Peyer's patch (tissue), 4 donors: ENCODE data around the gene LIPE. TPM values are rescaled to one million over a fixed set of nuclear protein-coding genes. Genes with fewer than 3 reads are reported as not detected.
"Not testable (repeated sequence)": the region's sequence is repeated elsewhere in the genome, so short reads cannot be mapped to it uniquely, and the experiment has no call there.

Source experiments
- DNase-seq, 3 donors: peaks; one replicate each; pipeline ENCODE4 v3.0.0-alpha.2; 2017 to 2019
- H3K27ac ChIP-seq, 4 donors: fragments of 200-600 bp; sonication (generic); one replicate each; pipeline ENCODE4 v1.5.1; 2016 to 2019
- H3K27me3 ChIP-seq, 2 donors: fragments of 200-600 bp; sonication (generic); one replicate each; pipeline ENCODE4 v1.5.1; 2019
- H3K36me3 ChIP-seq, 3 donors: fragments of 200-600 bp; sonication (generic); one replicate each; pipeline ENCODE4 v1.5.1; 2016 to 2019
- H3K4me1 ChIP-seq, 4 donors: fragments of 200-600 bp; sonication (generic); one replicate each; pipeline ENCODE4 v1.5.1; 2016 to 2019
- H3K4me3 ChIP-seq, 4 donors: fragments of 200-600 bp; sonication (generic); 1 replicate in 3 of 4; 2 replicates in 1 of 4; pipeline ENCODE4 v1.5.1; 2016 to 2019; ENCODE audit warnings: mild to moderate bottlenecking in 1 of 4
- H3K9me3 ChIP-seq, 4 donors: fragments of 200-600 bp; sonication (generic); one replicate each; pipeline ENCODE4 v1.5.1; 2016 to 2019; ENCODE audit warnings: mild to moderate bottlenecking in 1 of 4
- CTCF ChIP-seq, 6 experiments: fragments of 450-650 bp in 4 of 6; fragments of 200-600 bp in 2 of 6; sonication (generic) in 1 of 6; IDR thresholded peaks; one replicate each; pipeline ENCODE4 v1.5.1; 2017 to 2019; ENCODE audit warnings: antibody characterized with exemption in 6 of 6, mild to moderate bottlenecking in 3 of 6, moderate library complexity in 1 of 6
- POLR2A ChIP-seq, 2 donors: fragments of 450-650 bp; IDR thresholded peaks; one replicate each; pipeline ENCODE4 v1.5.1; 2017; ENCODE audit warnings: antibody characterized with exemption in 2 of 2, mild to moderate bottlenecking in 2 of 2, moderate library complexity in 2 of 2
- total RNA-seq, 4 donors: library from RNA; depleted of rRNA; stranded (reverse); fragments of >200 nt; gene quantifications; one replicate each; pipeline ENCODE4 v1.1.0, GENCODE V29; 2016

The LIPE gene
- total RNA-seq, 4 donors from 2014 or later = 28.9 to 46.6 (median 34.8) TPM

- no peaks in the 10 kb centered on the region for H3K9me3 ChIP-seq
- TF ChIP-seq POLR2A (IDR thresholded peaks at IDR 0.05) (no peak), CTCF (IDR thresholded peaks at IDR 0.05) (no peak)
- no peaks in the 10 kb centered on the region for H3K27me3 ChIP-seq
- peaks cover 0 to 22% (median 2%) of the 10 kb centered on the region in 4 donors for H3K4me1 ChIP-seq
- H3K4me3 ChIP-seq = no peak overlapping the region
- peak overlapping the region in 1 of 4 donors; percentile 6 for H3K27ac ChIP-seq
- no peak for DNase-seq
- H3K36me3 ChIP-seq = no peaks in the 10 kb centered on the region
These were observed 25.4 kb upstream of the LIPE start for GRCh38 chr19:42452590-42452989.

- H3K36me3 ChIP-seq = no peaks in the 10 kb centered on the region
- no peak overlapping the region for H3K4me3 ChIP-seq
- peak; percentile 76 to 95 (median 83) for DNase-seq
- TF ChIP-seq POLR2A (IDR thresholded peaks at IDR 0.05) = peak in 1 of 2 donors; percentile 70
- TF ChIP-seq CTCF (IDR thresholded peaks at IDR 0.05) = peak; percentile 55 to 100 (median 96)
- H3K4me1 ChIP-seq = peaks cover 0 to 22% (median 2%) of the 10 kb centered on the region in 4 donors
- H3K27ac ChIP-seq = peak overlapping the region; percentile 13 to 89 (median 63)
- no peaks in the 10 kb centered on the region for H3K27me3 ChIP-seq
- no peaks in the 10 kb centered on the region for H3K9me3 ChIP-seq
These were observed 23.2 kb upstream of the LIPE start for GRCh38 chr19:42450314-42450934.

GRCh38 chr19:42448306-42448705, 21.1 kb upstream of the LIPE start:
- H3K4me3 ChIP-seq, H3K36me3 ChIP-seq, H3K27ac ChIP-seq, DNase-seq, H3K27me3 ChIP-seq, H3K9me3 ChIP-seq: not testable (repeated sequence)
- peaks cover 0 to 17% (median 2%) of the 10 kb centered on the region in 4 donors for H3K4me1 ChIP-seq

- TF ChIP-seq CTCF (IDR thresholded peaks at IDR 0.05) (no peak), POLR2A (IDR thresholded peaks at IDR 0.05) (no peak)
- H3K9me3 ChIP-seq = no peaks in the 10 kb centered on the region
- no peaks in the 10 kb centered on the region for H3K36me3 ChIP-seq
- peaks cover 0 to 14% (median 2%) of the 10 kb centered on the region in 4 donors for H3K4me1 ChIP-seq
- no peak overlapping the region for H3K4me3 ChIP-seq
- DNase-seq = no peak
- no peaks in the 10 kb centered on the region for H3K27me3 ChIP-seq
- no peak overlapping the region for H3K27ac ChIP-seq
These were observed 18.8 kb upstream of the LIPE start for GRCh38 chr19:42445948-42446347.

GRCh38 chr19:42443944-42444398, 16.8 kb upstream of the LIPE start:
- H3K27me3 ChIP-seq = no peaks in the 10 kb centered on the region

More at GRCh38 chr19:42443944-42444398, 16.8 kb upstream of the LIPE start:
- Histone ChIP-seq H3K4me1 (peaks cover 0 to 7% (median 0%) of the 10 kb centered on the region in 4 donors), H3K36me3 (no peaks in the 10 kb centered on the region), H3K9me3 (no peaks in the 10 kb centered on the region), H3K27ac (peak overlapping the region in 1 of 4 donors; percentile 30), H3K4me3 (no peak overlapping the region)
- TF ChIP-seq POLR2A (IDR thresholded peaks at IDR 0.05) = no peak
- peak in 3 of 6 experiments; percentile 8 to 20 (median 14) for TF ChIP-seq CTCF (IDR thresholded peaks at IDR 0.05)
- no peak for DNase-seq
